SHP77 (cell line): Measurements from ENCODE around the gene CFI.

Experiments
- DNase-seq, 2 experiments: peaks; one replicate each; lab custom pipeline; 2025; lab: John Stamatoyannopoulos, UW

CFI gene

DNA sequence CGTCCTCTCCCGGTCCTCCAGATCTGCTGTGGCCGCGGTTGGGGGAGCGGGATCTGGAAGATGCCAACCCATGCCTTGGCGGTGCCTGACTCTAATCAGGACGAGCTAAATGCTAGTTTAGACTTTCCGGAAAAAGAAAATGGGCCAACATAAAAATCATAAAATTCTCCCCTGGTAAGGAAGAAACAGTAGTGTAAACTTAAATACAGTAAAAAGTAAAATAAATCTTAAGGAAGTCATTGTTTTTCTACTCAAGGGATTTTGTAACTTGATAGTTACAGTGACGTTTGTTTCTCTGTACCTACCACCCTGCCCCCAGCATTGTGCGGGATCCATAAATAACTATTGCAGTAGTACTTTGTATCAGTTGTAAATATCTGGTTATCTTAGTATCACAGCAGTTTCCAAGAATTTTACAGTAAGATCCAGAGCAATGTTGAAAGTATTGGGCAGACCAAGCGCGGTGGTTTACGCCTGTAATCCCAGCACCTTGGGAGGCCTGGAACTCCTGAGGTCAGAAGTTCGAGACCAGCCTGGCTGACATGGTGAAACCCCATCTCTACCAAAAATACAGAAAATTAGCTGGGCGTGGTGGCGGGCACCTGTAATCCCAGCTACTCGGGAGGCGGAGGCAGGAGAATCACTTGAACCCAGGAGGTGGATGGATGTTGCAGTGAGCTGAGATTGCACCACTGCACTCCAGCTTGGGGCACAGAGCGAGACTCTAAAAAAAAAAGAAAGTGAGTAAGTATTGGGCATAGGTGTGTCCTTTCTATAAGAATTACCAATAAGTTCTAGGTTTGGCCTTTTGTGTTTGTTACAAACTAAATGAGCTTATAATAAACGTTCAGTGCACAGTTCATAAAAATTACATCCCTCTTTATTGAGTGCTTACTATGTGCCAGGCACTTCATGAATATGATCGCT is 70.9 kb downstream of the CFI start:
- DNase-seq = no peak

DNA sequence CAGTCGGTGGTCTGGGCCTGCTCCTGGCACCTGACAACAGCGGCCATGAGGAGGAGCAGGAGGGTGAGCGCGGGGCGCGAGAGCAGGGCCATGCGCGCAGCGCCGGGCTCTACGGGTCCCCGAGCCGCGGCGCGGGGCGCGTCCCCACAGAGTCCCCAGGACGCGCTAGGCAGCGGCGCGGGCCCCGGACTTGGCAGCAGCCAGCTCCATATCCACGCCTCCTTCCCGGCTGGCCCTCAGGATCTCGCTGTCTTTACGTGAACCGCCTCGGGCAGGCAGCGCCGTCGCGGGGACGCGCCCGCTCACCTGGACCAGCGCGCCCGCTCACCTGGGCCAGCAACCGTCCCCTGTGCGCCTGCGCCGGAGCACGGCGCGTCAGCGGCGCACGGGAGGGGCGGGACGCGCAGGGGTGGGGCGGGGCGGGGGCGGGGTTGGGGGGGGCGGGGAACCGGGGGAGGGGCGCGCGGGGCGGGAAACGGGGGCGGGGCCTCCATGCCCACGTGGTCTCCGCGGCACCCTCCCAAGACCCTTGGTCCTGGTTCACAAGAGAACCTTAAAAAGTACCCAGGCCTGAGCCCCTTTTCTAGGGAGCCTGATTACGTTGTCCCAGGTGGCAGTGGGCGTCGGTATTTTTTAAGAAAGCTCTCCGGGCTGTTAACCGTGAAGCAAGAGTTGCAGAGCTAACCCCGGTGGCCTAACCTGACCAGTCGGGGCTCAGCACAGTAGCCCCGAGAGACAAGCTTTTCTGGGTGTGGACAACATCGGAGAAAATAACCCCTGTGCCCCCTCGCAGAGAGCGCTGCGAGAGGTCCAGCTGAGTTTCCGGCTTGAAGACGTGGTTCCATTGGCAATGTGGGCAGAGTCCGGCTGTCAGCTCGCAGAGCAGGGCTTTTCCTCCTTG is 71.8 kb downstream of the CFI start, which contains the start of gene PLA2G12A:
Gene PLA2G12A (minus strand): TSS at position 353 of the 901 bp plus-strand sequence. CDS start 261 bp downstream, at position 92.
- DNase-seq = peak; percentile 9 to 46

DNA sequence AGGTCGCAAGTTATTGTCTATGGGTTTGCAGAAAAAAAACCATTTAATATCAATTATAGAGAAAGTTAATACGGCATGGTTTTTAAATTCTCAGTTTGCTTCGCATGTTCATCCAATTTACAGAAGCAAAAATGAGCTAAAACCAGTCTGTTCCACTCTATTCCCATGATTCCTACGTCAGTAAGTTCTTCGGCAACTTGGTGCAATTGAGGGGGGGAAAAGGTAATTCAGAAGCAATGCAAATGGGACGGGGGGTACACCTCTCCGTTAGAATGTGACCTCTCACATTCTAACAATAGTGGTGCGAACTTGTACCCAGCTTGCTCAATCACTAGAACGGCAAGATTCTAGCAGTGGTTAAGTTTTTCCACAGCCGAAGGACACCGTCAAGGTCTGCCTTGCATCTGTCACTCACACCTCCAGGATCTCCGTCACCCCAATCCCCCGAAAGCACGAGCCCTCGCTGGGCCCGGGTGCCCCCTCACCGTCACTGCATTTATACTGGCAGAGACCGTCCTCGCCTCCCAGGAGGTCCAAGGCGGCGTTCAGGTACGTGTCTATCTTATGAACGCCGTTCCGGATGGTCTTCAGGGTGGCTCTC is 72.6 kb downstream of the CFI start:
- no peak for DNase-seq

DNA sequence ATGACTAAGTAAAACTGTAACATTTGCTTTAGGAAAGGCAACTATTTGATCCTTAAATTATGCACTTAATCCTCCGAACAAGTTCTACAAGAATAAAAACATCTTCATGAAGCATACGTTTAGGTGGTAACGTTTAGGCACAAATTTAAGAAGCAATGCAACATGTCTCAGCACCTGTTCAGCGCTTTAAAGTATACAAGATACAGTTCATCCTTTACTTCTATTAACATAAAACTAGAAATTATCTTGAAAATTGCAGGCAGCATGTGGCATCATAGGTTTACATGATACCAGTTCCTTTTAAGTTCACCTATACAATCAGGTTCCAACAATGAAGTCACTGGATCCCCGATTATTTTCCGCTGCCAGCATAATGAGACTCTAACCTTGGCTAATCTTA is 73.4 kb downstream of the CFI start:
- no peak for DNase-seq

- DNase-seq = no peak
Observed at GRCh38 chr4:109723110-109723509, 78.7 kb downstream of the CFI start.

DNA sequence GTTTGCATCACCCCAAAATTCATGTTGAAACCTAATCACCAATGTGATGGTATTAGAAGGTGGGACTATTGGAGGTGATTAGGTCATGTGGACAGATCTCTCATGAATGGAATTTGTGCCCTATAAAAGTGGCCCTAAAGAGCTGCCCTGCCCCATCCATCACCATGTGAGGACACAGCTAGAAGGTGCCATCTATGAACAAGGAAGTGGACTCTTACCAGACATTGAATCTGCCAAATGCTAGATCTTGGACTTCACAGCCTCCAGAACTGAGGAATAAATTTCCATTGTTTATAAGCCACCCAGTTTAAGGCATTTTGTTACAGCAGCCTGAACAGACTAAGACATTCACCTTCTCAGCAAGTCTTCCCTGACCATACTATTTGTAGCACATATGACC is 79.4 kb downstream of the CFI start:
- DNase-seq = no peak

DNA sequence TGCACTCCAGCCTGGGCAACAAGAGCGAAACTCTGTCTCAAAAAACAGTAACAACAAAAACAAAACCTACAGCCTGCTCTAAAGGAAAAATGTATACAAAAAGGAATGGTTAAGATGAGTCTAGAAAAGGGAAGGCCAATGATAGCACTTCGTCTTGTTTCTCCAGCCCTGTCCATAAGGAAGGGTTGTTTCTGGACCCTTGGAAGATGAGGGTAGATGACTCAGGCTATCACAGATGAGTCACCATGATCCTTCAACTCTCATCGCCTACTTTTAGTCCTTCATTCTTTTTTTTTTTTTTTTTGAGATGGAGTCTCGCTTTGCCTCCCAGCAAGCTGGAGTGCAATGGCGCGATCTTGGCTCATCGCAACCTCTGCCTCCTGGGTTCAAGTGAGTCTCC is 80.8 kb downstream of the CFI start:
- DNase-seq = no peak

DNA sequence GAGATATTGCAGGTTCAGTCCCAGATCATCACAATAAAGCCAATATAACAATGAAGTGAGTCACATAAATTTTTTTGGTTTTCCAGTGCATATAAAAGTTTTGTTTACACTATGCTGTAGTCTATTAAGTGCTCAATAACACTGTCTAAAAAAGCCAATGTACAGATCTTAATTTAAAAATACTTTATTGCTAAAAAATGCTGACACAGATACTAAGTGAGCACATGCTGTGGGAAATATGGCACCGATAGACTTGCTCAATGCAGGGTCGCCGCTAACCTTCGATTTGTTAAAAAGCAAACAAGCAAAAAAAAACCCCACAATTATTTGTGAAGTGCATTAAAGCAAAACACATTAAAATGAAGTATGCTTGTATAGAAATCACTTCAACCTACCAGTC is 82.2 kb downstream of the CFI start:
- no peak for DNase-seq

- no peak for DNase-seq
Observed at GRCh38 chr4:109718759-109719158, 83.0 kb downstream of the CFI start.

- DNase-seq = no peak
Observed at GRCh38 chr4:109713500-109713899, 88.3 kb downstream of the CFI start.

DNA sequence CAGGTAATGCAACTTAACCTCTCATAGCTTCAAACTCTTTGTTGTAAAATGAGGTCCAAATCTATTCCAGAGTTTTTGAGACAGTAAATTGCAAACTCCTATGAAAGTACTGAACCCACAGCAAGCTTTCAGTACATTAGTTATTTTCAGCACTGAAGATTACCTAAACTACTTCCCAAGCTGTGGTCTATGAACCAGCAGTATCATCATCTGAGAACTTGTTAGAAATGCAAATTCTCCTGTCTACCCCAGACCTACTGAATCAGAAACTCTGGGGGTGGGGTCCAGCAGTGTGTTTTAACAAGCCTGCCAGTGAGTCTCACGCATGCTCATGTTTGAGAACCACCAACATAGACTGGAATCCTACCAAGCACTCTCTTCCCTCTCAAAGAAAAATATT is 92.8 kb downstream of the CFI start:
- no peak for DNase-seq

GRCh38 chr4:109708435-109708834 is 93.4 kb downstream of the CFI start:
- DNase-seq = no peak

DNA sequence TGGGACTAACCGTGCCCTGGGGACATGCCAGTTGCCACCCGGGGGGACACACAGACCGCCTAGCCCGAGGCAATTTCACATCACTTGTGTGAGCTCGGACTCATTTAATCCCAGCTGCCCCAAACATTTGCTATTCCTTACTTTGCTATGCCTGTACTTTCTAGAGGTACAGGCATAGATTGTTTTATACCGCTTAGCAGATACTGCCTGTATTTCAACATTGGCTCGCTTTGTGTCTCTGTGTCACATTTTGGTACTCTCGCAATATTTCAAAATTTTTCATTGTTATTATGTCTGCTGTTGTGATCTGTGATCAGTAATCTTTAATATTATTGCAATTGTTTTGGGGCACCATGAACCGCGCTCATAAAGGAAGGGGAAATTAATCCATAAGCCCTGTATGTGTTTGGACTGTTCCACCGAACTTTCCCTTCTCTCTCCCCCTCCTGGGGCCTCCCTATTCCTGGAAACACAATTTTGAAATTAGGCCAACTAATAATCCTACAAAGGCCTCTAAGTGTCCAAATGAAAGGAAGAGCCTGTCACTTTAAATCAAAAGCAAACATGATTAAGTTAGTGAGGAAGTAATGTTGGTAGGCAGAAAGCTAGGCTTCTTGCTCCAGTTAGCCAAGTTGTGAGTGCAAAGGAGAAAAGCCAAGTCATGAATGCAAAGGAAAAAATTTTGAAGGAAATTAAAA is 98.0 kb downstream of the CFI start:
- no peak for DNase-seq

GRCh38 chr4:109702950-109703663 is 98.7 kb downstream of the CFI start, which contains the start of gene CASP6:
TSS of gene CASP6 (minus strand) at chr4:109703445. CDS start at chr4:109703395, 50 bp downstream.
- peak; percentile 30 to 50 for DNase-seq

- DNase-seq = no peak
Observed at GRCh38 chr4:109701566-109702410, 100.0 kb downstream of the CFI start.

- DNase-seq = no peak
Observed at GRCh38 chr4:109699553-109700225, 102.1 kb downstream of the CFI start.

DNA sequence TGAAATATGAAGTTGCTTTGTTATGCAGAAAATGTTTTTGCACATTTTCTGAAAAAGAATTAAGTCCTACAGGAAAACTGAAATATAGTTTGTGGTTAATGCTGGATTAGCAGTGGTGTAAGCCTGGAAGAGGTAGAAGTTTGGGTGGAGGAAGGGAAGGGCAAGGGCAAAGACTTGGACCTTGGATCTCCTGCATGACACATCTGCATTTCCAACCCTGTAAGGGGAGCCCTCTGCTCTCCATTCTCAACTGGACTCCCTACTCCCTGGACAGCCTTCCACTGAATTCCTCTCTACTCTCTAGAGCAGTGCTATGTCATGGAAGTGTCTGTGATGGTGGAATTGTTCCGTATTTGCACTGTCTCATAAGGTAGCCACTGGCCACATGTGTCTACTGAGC is 103.1 kb downstream of the CFI start:
- DNase-seq = no peak

DNA sequence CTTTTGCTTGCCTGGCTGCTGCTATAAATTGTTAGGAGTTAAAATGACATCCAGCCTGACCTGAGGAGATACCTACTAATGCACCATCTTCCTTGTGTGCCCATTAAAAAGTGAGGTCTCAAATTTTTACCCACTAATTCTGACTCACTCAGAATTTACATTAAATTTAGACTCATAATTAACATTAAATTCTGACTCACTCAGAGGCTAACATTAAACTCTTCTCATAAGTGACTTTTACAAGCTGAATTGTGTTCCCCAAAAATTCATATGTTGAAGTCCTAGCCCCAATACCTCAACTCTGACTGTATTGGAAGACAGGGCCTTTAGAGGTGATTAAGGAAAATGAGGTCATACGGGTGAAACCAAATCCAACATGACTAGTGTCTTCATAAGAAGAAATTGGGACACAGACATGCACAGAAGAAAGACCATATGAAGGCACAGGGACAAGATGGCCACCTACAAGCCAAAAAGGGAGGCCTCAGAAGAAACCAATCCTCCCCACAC is 110.3 kb downstream of the CFI start:
- DNase-seq = no peak
